NCI-H2196 treated with DMSO at 0.1 percent for 48 hours (cell line): ENCODE measurements around the gene PSTPIP1.

Experiments
- DNase-seq: peaks from one replicate; lab custom pipeline; 2025; ENCODE audit not compliant: unreplicated experiment; lab: John Stamatoyannopoulos, UW

PSTPIP1 gene

DNA sequence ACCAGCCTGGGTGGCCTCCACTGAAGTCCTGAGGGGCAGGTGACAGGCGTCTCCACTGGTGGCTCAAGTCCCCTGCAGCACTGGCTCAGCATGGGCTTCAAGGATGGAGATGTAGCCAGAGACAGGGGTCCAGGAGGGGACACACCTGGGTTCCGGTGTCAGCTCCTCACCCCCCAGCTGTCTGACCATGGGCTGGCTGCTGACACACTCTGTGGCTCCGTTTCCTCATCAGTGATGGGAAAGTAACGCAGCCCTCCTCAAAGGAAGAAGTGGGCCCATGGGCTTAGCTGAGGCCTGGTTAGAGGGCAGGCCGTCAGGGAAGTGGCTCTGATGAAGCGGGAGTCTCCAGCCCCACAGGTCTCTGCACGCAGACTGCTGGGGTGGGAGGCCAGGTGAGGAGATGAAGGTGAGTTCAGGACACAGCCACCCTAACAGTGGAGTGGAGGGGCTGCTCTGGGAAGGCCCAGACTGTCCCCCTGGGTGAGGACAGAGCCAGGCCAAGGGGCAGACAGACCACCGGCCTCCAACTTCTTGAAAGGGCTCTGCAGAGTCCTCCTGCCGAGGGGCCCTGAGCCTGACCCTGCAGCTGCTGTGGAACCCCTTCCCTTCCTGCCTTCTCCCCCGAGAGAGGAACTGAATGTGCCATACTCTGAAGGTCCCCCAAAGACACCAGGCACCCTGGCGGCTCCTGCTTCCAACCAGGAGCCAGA, 24.0 kb downstream of the PSTPIP1 start:
- no peak for DNase-seq

DNA sequence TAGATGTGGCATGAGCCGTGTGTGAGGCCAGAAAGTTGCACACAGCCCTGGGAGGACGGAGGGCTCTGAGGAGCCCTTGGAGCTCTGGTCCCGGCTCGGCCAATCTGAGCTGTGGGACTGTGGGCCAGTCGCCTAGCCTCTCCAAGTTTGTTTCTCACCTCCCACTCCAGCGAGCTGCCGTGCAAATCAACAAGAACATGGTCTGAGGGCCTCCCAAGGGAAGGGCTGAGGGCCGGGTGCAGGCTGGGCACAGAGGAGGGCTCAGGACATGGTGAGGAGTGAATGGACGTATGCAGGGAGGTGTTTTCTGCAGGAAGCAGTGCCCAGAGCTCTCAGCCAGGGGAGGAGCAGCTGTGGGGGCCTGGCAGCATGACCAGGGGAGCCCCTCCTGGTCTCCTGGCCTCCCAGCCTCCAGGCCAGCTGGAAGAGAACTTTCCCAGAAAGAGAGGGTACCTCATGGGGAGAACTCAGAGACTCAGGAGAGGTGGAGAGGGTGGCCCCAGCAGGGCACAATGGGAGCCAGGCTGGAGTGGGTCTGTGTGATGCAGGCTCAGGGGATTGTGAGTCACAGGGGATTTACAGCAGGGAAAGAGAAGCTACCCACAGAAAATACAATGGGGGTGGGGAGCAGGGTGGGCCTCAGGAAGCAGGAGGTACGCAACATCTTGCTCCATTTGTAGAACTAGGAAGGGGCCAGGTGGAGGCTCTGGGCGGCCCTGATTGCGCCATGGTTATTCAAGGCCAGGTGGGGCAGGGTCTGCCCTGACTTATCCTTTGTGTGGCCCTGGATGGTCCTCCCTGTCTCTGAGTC, 24.8 kb downstream of the PSTPIP1 start:
- DNase-seq = no peak

DNA sequence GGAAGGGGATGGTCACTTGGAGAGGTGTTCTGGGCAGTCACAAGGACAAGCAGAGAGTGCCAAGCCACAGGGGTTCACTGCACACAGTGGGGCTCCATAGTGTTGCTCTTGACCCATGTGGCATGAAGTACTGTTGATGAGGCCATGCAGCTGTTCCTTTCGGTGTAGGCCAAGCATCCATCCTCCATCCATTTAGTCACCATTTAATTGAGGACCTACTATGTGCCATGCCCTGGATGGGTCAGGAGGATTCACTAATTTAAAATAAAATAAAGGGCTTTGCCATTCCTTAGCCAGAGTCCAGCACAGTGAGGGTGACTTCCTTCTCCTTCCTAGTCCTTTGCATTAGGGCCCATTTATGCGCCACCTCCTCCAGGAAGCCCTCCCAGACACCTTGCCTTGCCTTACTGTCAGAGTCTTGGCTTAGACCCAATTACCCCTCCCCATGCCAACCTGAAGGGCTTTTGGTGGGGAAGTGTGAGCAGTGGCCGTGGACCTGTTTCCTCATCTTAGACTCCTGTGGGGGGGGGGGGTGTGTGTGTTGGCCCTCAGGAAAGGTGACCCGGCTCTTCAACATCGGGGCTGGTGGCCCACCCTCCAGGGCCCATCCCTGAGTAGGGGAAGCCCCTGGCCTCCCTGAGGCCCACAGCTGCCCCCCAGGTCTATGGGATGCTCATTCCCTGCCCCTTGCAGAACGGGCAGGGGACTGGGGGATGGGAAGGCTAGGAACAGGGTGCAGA, 25.6 kb downstream of the PSTPIP1 start:
- DNase-seq = no peak

DNA sequence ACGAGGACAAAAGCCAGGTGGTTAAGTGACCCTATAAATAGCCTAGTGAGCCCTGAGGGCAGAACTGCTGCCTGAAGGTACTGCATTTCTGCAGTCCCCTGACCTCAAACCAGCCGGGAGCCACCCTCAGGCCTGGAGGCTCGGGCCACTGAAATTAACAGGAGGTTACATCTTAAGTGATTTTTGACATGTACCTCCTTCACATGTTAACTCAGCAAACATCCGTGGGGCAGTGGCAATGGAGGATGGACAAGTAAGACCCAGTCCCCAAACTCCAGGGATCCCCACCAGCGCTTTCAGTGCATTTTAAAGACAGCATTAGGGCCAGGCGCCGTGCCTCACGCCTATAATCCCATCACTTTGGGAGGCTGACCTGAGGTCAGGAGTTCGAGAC, 26.2 kb downstream of the PSTPIP1 start:
- no peak for DNase-seq

DNA sequence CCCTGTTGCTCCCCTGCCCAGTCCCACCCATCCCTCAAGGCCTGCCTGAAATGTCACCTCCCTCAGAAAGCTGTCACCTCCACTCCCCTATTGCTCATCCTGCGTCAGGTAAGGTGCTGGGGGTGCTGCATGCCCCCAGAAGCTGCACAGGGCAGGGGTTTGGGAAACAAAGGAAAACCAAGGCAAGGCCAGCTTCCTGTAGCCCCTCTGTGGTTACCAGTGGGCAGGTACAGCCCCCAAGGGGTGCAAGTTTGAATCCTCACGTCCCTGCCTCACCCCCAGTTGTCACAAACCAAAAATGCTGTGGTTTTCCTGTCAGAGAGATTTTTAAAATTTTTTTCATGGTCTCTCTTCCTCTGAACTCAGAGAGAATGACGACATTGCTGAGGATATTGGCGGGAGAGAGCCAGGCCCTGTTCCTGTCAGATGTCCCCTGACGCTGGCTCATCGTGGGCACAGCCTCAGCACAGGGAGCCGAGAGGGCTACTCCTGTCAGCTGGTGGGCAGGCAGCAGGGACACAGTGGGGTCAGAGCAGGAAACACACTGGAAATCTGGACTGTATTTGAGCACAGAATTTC, 27.0 kb downstream of the PSTPIP1 start:
- DNase-seq = no peak

DNA sequence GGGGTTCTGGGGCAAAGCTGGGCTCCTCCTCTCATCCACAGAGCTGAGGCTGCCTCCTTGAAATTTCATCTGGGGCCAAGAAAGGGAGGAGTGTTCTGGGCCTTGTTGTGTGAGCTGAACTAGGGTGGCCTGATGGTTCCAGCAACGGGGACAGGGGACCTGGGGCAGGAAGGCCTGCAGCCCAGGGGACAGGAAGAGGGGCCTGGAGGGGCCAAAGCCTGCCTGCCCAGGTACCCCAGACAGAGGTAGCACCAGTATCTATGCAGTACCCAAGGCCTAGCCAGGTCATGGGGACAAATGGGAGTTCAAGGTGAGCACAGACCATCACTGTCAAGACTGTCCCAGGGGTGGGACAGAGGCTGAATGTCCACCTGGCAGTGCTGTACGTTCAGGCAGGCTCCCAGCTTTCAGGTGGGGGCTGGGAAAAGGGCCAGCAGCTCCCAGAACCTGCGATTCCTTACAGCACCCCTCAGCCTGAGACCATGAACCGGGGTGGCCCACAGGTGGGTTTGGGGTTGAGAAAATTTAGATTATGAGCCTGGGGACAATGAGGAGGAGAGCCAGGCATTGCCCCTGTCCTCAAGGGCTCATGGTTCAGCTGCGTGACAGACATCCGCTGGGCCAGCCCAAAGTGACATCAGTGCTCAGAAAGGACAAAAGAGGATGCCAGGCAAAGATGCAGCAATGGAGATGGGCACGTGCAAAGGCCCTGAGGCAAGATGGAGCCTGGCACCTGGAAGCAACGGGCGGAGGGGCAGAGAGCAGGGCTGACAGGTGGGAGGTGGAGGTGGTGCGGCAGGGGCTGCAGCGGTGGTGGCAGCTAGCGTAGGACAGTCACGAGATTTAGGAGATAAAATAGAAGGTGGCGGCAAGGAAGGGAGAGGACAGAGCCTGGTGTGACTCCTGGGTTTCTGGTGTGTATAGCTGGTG, 28.0 kb downstream of the PSTPIP1 start:
- no peak for DNase-seq

DNA sequence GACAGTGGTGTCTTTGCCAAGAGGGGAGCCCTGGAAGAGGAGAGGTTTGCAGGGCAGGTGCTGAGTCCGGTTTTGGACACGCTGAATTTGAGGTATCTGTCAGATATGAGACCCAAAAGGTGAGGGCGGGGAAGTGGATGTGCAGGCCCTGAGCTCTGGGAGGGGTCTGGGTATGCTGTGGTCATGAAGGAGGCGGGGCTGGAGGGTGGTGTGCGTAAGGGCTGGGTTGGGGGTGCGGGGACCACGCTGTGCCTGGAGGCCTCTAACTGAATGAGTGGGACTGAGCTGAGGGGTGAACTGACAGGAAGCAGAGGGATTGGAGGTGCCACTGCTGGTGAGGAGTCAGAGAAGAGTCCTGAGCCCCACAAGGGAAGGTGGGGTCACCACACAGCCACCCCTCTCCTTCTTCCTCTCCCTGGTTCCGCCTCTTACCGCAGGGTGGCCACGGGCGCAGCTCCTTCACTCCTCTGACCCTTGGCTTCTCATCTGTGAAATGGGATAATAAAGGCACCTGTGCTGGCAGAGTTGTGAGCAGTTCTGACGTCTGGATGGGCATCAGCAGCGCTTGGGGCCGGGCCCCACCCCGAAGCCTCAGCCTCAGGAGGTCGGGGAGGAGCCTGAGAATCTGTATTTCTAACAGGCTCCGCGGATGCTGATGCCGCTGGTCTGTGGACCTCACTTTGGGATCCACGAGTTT, 28.8 kb downstream of the PSTPIP1 start:
- no peak for DNase-seq

DNA sequence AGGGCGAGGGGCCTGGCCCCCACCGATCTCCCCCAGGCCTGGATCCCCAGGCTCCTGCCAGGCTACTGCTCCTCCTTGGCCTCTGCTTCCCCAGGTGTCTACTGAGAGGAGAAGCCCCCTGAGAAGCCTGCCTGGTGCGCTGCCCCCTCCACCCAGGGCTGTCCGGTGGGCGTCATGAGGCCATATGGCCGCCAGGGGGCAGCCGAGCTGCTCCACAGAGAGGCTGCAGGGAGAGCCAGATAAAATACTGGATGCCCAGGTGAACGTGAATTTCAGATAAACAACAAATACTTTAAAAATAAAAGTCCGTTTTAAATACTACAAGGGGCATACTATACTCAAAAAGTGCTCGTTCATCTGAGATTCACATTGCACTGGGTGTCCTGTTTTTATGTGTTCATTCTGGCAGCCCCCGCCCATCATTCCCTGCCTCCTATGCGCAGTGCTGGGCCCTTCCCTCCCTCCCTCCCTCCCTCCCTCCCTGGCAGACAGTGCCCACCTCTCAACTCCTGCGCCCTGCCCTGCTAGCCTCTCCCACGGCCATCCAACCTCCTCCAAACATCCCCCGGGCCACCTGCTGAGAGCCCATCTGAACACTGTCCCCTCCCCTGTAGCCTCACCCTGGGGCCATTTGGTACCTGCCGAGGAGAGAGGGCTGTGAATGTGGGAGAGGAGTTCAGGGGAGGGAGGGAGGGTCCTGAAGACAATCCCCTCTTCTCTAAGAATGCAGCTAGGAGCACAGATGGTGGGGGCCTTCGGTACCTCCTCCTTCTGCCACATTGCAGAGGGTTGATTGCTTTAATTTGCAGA, 29.6 kb downstream of the PSTPIP1 start:
- no peak for DNase-seq

DNA sequence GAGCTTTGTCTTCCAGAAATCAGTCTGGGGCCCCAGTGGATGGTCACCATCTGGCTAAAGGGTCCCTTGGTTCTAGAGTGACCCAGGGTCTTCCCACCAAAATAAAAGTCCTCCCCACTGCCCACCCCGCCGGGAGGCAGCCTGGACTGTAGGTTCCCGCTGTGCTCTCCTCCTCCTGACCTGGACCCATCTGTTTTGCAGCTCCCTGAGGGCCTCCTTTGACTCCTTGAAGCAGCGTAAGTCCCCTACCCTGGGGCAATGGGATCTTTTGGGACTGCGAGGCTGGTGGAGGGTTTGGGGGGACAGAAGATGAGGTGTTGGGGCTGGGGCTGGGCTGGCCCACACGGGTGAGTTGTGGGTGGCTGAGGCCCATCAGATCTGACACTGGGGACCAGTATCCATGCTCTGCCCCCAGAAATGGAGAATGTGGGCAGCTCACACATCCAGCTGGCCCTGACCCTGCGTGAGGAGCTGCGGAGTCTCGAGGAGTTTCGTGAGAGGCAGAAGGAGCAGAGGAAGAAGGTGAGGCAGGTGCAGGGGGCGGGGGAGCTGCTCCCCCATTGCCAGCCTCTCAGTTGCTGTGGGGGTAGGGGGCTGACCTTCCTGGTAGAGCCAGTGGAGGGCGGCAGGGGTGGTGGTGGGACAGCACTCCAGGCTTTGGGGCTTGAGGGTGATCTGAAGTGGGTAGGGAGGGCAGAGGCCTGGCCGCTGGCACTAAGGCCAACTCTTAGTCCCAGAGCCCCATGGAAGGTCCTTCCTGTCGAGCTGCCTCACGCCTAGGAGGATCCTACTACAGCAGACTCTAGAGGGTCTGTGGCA, 30.4 kb downstream of the PSTPIP1 start:
- DNase-seq = no peak

DNA sequence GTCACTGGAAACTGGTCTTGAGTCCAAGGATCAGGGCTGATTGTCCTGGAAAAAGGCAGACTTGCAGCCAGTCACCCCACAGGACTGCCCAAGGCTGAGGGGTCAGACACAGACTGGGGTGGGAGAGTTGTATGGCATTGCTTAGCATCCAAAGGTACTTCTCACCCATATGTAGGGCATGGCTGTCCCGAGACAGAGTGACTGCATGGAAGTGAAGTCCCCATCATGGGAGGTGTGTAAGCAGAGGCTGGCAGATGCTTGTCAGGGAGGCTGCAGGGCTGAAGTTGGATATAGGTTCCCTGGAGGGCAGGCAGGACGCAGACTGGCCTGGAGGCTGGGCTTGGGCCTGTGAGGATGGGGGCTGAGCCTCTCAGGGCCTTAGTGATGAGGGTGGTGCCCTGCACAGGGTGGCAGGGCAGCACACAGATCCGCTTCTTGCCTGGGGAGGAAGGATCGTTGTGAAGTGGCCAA, 31.1 kb downstream of the PSTPIP1 start:
- no peak for DNase-seq

DNA sequence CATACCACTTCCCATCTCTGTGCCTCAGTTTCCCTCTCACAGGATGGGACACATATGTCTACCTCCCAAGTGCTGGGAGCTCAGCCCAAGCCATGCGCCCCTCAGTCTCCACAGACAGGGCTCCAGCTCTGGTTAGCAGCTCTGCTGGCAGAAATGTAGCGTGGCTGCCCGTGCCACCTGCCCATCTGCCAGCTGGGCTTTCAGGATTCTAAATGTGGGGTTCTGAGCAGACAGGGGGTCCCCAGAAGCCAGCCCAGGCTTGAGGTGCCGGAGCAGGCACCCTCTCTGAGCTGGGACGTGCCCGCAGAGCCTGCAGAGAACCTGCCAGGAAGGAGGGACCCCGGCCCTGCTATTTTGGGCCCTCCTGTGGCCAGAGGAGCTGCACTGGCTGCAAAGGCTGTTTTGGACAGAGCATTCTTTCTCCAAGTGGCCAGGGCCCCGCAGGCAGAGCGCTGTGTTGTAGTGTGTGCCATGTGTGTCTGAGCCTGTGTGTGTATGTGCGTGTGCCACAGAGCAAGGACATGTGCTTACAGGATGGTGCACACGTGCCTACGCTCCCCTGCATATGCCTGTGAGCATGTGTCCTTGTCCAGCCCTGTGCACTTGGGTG, 31.7 kb downstream of the PSTPIP1 start:
- no peak for DNase-seq

DNA sequence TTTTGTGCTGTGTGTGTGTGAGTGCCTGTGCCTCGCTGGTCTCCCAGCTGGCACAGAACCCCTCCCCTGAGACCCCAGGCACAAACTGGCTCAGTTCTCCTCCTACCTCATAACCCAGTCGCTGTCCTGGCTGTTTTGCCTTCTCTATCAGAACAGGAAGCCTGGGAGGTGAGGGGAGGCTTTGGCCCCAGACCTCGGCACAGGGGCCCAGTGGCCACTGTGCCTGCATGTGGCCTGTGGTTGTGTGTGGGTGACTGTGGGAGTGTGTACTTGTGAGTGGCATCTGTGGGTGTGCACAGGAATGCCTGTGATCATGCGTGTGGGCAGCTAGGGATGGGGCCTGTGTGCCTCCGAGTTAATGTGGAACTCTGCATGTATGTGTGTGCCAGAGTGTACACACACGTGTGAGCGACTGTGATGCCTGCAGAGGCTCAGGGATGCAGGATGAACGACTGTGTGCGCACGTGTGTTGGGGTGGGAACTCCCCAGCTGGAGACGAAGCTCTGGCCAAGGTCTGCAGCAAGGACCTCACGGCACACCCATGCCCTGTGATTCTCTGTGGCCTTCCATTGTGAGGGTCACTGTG, 32.3 kb downstream of the PSTPIP1 start:
- DNase-seq = no peak

DNA sequence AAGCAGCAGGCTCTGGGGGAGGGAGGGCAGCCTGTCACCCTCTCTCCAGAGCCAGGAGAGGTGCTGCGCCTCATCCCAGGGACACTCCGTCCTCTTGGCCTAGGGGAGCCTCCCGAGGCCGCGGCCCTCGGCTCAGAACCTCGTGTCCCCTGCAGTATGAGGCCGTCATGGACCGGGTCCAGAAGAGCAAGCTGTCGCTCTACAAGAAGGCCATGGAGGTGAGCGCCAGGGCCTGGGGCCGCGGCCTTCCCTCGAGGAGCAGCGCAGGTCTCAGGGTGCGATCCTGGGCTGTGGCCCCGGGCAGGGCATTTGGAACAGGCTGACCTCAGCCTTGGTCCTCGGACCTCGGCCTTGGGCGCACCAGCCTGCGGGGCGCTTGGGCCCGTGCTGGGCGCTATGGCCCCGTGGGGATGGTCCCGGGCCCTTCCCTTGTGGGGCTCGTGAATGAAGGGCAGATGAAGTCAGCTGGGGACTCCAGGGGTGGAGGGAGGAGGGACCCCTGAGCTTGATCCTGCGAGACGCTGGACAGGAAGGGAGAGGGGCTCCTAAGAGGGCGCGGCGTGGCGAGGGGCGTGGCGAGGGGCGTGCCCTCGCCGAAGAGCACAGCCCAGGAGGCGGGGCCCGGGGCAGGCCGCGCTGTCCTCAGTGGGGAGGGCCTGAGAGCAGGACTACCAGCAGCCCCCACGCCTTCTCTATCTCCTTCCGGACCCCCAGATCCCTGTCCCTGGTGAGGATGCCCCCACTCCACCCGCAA, 32.9 kb downstream of the PSTPIP1 start:
- DNase-seq = no peak

DNA sequence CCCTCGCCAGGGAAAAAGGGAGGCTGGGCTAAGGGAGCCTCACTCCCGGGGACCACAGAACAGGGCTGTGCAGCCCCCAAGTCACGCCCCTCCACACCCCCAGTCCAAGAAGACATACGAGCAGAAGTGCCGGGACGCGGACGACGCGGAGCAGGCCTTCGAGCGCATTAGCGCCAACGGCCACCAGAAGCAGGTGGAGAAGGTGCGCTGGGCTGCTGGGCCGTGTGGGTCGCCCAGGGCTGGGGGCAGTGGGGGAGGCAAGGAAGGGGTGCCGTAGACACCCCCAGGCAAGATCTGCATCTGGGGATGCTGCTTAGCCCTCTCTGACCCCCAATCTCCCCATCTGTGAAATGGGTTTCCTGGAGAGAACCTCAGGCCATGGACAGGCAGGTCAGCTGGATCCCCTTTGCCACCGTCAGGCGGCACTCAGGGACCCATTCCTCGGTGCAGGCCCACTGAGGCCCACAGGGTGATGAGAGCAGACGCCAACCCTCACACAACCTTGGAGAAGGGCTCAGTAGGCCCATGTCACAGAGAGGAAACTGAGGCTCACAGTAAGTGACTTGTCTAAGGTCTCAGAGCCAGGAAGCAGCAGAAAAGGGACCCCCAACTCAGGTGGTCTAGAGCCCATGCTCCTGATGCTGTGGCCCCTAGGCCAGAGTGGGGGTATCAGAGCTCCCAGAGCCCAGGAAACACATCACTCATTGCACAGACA, 33.7 kb downstream of the PSTPIP1 start:
- no peak for DNase-seq

DNA sequence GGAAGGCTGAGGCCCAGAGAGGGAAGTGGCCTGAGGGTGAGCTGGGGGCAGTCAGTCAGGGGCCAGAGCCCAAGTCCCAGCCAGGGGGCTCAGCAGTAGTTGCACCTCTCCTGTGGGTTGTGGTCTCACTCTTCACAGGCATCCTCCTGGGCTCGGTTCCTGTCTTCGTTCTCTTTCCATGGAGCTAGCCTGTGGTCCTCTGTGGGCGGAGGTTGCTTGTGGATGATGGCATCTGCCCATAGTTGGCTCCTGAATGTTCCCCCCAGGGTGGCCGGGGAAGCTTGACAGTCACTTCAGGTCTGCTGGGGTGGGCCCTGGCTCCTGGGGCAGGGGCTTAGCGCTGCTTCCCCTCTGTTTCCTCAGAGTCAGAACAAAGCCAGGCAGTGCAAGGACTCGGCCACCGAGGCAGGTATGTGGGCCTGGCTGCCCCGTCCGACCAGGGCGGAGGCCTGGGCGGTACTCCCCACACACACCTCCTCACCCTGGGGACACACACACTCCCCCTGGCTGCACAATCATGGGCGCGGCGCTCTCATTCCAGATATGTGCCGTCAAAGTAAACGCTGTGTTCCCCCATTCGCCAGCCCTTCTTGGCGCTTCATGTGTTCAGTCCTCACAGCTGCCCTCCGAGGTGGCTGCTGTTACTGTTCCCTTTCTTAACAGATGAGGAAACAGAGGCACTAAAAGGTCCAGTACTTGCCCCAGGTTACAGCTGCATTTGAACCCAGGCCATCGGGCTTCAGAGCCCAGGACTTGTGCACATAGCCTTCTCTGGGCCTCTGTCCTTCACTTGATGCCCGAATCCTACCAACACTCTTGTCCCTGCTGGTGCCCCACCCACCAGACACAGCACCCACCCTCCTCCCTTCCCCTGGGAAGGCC, 34.5 kb downstream of the PSTPIP1 start:
- DNase-seq = no peak
